Retinal pigment epithelial cell (primary cell): ENCODE data around the gene PRDM16.

Experiments used
- DNase-seq: peaks from one replicate; pipeline ENCODE4 v3.0.0-alpha.2; 2010; ENCODE audit warnings: low read depth
- H3K4me3 ChIP-seq: 2 replicates; pipeline ENCODE4 v1.5.1; 2011; ENCODE audit warnings: mild to moderate bottlenecking, low read length, control low read depth, moderate library complexity
- CTCF ChIP-seq: conservative IDR thresholded peaks from 2 replicates; pipeline ENCODE4 v1.5.1; 2011; ENCODE audit warnings: low read depth, low read length, control low read depth, inconsistent platforms

PRDM16 gene

GRCh38 chr1:3359351-3359750 lies 290.3 kb downstream of the PRDM16 start:
- no peak for DNase-seq
- H3K4me3 ChIP-seq: no peak overlapping the region
- TF ChIP-seq CTCF: no peak

DNA sequence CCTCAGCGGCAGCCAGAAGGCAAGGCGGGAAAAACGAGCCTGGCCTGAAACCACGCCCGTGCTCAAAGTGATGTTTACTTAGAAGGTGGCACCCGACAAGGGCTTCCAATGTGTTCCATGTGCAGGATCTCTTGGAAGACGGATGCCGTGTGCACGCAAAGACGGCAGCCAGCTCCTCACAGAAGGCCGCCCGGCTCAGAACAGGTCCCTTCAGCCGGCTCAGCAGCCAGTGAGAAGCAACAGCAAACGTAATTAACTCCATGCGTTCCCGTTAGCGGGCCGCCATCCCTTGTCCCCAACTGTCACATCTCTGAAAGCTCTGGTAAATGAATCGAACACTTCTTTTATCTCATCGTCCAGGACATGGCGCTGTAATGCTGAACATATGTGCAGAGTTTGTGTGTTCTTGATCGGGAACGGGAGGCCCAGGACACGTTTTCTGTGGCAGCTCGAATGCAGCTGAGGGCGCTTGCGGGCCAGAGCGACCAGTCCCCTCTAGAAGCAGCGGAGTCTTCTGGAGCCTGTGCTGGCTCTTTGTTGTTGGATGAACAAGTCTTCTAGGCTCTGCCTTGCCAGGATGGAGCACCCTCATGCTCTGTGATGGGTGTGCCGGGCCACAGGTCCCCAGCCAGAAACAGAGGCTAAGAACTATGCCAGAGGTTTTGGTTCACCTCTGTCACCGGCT lies 290.9 kb downstream of the PRDM16 start:
- DNase-seq: no peak

GRCh38 chr1:3360646-3361257 lies 291.7 kb downstream of the PRDM16 start:
- no peak for DNase-seq
- no peak overlapping the region for H3K4me3 ChIP-seq
- no peak for TF ChIP-seq CTCF

More for the DNA sequence above, 290.9 kb downstream of the PRDM16 start:
- no peak overlapping the region for H3K4me3 ChIP-seq
- TF ChIP-seq CTCF: no peak

DNA sequence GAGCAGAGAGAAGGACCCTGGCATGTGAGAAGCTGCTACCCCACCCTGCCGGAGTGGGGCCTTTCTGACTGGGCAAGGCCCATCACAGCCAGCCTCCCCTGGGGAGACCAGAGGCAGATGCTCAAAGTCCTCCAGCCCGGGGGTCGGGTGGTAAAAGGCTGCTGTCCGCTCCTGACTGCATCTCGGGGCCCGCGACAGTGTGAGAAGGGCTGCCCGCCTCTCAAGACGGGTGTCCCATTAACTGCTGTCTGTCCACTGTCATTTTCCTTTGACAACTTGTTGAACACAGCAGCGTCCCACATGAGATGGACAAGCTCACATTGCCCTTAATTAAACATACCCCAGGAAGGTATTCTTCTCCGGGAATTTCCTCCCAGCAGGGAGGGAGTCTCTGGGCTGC lies 294.0 kb downstream of the PRDM16 start:
- no peak for DNase-seq
- TF ChIP-seq CTCF: no peak
- H3K4me3 ChIP-seq: no peak overlapping the region

DNA sequence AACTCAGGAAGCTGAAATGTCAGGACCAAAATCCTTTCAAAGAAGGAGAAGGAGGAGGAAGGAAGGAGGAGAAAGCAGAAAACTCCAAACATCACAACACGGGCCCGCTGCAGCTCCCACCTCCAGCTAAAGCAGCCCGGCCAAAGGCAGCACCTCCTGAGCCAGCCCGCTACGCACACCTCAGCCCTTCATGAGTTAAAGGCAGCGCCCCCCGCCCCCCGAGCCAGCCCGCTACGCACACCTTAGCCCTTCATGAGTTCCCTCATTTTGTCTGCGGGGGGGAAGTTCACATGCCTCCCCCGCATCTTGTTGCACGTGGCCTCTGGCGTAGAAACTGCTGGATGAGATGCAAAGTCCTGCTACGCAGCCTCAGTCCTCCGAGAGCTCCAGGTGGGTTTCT lies 294.8 kb downstream of the PRDM16 start:
- H3K4me3 ChIP-seq: no peak overlapping the region
- DNase-seq: no peak
- no peak for TF ChIP-seq CTCF

DNA sequence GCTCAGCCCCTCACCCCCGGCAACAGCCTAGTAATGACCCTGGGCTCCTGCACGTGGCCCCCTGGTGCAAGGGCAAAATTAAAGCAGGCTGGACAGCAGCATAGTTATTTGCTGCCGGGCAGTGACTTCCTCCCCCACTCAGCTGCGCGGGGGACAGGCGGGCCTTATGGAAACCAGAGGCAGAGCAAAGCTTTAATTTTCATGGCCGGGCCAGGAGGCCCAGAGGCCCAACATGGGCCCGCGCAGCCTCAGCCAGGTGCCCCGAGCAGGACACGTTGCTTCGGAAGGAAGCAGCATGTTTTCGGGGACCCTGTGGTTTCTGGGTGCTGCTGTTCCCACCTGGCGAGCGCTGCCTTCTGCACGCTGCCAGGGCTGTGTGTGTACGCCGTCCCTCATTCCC lies 295.5 kb downstream of the PRDM16 start:
- TF ChIP-seq CTCF: no peak
- DNase-seq: no peak

GRCh38 chr1:3364983-3365382 lies 296.0 kb downstream of the PRDM16 start:
- TF ChIP-seq CTCF: no peak
- no peak for DNase-seq
- no peak overlapping the region for H3K4me3 ChIP-seq

More for the DNA sequence above, 295.5 kb downstream of the PRDM16 start:
- H3K4me3 ChIP-seq: no peak overlapping the region
